Heart right ventricle (tissue), 16 donors: ENCODE measurements around the gene BICDL1. TPM values are rescaled to one million over a fixed set of nuclear protein-coding genes. Genes with fewer than 3 reads are reported as not detected.

Experiments used
- ATAC-seq, 8 donors: fragments of 200-7000 bp; cut with Tn5 transposase; one replicate each; pipeline ENCODE4 v1.9.1; 2020; ENCODE audit warnings: mild to moderate bottlenecking in 8 of 8, moderate library complexity in 8 of 8, moderate number of reproducible peaks in 1 of 8
- DNase-seq, 2 donors: peaks; one replicate each; pipeline ENCODE4 v3.0.0-alpha.2; 2020
- H3K27ac ChIP-seq, 10 donors: fragments of 200-600 bp; sonication (generic) in 2 of 10; one replicate each; pipeline versions ENCODE4 v1.5.0 to v1.8.0; 2020 to 2022; ENCODE audit warnings: mild to moderate bottlenecking in 3 of 10
- H3K27me3 ChIP-seq, 7 donors: fragments of 200-600 bp; one replicate each; pipeline ENCODE4 v1.8.0; 2021 to 2022; ENCODE audit warnings: mild to moderate bottlenecking in 2 of 7
- H3K36me3 ChIP-seq, 9 donors: fragments of 200-600 bp; sonication (generic) in 1 of 9; one replicate each; pipeline versions ENCODE4 v1.5.0 to v1.8.0; 2020 to 2022; ENCODE audit warnings: mild to moderate bottlenecking in 2 of 9
- H3K4me1 ChIP-seq, 9 donors: fragments of 200-600 bp; sonication (generic) in 1 of 9; one replicate each; pipeline versions ENCODE4 v1.5.0 to v1.8.0; 2020 to 2022; ENCODE audit warnings: mild to moderate bottlenecking in 4 of 9
- H3K4me3 ChIP-seq, 10 donors: fragments of 200-600 bp; sonication (generic) in 2 of 10; one replicate each; pipeline versions ENCODE4 v1.5.0 to v1.8.0; 2020 to 2022; ENCODE audit warnings: mild to moderate bottlenecking in 7 of 10, moderate library complexity in 2 of 10
- H3K9me3 ChIP-seq, 11 donors: fragments of 200-600 bp in 10 of 11; sonication (generic) in 2 of 11; one replicate each; pipeline versions ENCODE4 v1.5.0 to v1.8.0; 2013 to 2022; ENCODE audit warnings: mild to moderate bottlenecking in 2 of 11, control low read depth in 1 of 11, moderate library complexity in 1 of 11
- WGBS, 2 donors: extraction: QIAGEN DNeasy Blood & Tissue Kit; methylation state at CpG; one replicate each; pipeline ENCODE4 v1.1.7; 2013; ENCODE audit warnings: inconsistent platforms in 1 of 2; 5-methylcytosine and 5-hydroxymethylcytosine counted together
- intact Hi-C, 10 donors: fragments of 100-400 bp; cut with DNase I; formaldehyde crosslinking; loops; one replicate each; pipeline versions ENCODE4 v1.11.1 to v1.14.2; 2022
- polyA plus RNA-seq, 2 donors: library from polyadenylated mRNA; stranded (reverse); fragments of 200-250 nt; gene quantifications; one replicate each; pipeline ENCODE4 v1.2.3, GENCODE V29; 2013
- total RNA-seq, 10 donors: library from RNA; stranded (reverse); fragmentation: NEBNext Ultra II Directional in 3 of 10; extraction: Animal tissue kit (Norgen Biotek cat#: 25700) in 3 of 10; gene quantifications; one replicate each; pipeline versions ENCODE4 v1.2.1 to v1.2.4, GENCODE V29; 2021 to 2023
- TF ChIP-seq, protein P1 (sequence below), 9 donors: fragments of 200-600 bp; sonication (generic) in 2 of 9; IDR thresholded peaks; one replicate each; pipeline versions ENCODE4 v1.5.0 to v1.8.0; 2021 to 2022; ENCODE audit warnings: antibody characterized with exemption in 9 of 9, mild to moderate bottlenecking in 5 of 9, moderate library complexity in 1 of 9
- donor health status: Arrhythmogenic right ventricular cardiomyopathy.
- donor health status: ischemic (EF 13 %, LVEDD 7.1; RV severe dilation, severe dysfunction).
- donor health status: healthy with polysubstance abuse.
- donor health status: DM: no; HTN: yes; CAD: no.
- donor health status: DM: no; HTN: no; CAD: no.
- donor health status: ischemic (EF 25% LVEDD 6.9; RV normal size, moderate dysfunction).
- donor health status: ischemic (EF 25% LVEDD 5.7; RV mildly dilated, moderate dysfunction).
- donor health status: healthy.
- donor health status: DM: yes; HTN: yes; CAD: no.
- donor health status: Ischemic cardiomyopathy.
- donor health status: ischemic (EF 35%, LVEDD 5.7; RV mildly dilated, moderate dysfunction).
- donor health status: nonischemic (EF 11% LVEDD 7.7; RV severe dilation, severe dysfunction).
- donor health status: DM: yes; HTN: yes; CAD: no.
- donor health status: PGD.
- donor health status: ischemic (EF 29% LVEDD 5.4; RV normal size, mild dysfunction).
- donor health status: nonischemic (EF 23%, LVEDD 6.1; RV moderate dilation, normal function).

The BICDL1 gene
- total and polyA plus RNA-seq, 12 donors: 0.10 to 1.5 (median 0.34) TPM; not detected in 2

DNA sequence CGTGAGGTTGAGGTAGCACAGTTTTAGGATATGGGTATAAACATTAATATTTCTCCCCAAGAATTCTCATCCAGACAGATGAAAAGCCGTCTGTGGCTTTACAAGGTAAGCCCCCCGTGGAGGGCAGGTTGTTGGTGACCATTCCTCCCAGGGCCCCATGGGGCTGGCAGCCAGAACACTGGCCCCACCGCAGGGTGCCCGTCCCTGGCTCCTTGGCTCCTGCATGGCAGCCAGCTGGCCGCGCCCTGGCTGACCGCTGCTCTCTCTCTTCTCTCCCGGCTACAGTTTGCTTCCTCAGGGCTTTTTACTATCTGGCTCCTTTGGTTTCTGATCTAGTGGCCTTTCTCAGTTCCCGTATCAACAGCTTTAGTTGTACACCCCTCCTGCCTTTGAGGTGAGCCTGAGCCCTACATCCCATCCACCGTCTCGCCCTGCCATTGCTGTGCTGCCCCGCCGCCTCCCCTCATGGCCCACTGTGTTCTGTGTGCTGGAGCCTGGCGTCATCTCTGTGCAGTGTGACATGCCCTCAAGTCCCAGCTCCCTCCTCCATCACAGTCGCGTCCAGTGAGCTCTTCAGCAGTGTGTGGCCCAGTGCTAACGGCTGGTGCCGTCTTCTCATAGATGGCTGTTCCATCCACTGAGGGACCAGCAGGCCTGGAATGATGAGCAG is 101.7 kb downstream of the BICDL1 start:
- H3K27ac ChIP-seq: no peak overlapping the region
- 85 to 90% methylated on average over 19 of the region's 19 CpGs for WGBS, 2 donors
- ATAC-seq: no peak
- DNase-seq: no peak
- H3K36me3 ChIP-seq: peaks cover 0 to 48% (median 0%) of the 10 kb centered on the region in 9 donors
- intact Hi-C loops: no loop called here
- no peaks in the 10 kb centered on the region for H3K27me3 ChIP-seq
- TF ChIP-seq, protein P1, sequence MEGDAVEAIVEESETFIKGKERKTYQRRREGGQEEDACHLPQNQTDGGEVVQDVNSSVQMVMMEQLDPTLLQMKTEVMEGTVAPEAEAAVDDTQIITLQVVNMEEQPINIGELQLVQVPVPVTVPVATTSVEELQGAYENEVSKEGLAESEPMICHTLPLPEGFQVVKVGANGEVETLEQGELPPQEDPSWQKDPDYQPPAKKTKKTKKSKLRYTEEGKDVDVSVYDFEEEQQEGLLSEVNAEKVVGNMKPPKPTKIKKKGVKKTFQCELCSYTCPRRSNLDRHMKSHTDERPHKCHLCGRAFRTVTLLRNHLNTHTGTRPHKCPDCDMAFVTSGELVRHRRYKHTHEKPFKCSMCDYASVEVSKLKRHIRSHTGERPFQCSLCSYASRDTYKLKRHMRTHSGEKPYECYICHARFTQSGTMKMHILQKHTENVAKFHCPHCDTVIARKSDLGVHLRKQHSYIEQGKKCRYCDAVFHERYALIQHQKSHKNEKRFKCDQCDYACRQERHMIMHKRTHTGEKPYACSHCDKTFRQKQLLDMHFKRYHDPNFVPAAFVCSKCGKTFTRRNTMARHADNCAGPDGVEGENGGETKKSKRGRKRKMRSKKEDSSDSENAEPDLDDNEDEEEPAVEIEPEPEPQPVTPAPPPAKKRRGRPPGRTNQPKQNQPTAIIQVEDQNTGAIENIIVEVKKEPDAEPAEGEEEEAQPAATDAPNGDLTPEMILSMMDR (IDR thresholded peaks at IDR 0.05): no peak
- peaks cover 2 to 23% (median 13%) of the 10 kb centered on the region in 9 donors for H3K4me1 ChIP-seq
- H3K4me3 ChIP-seq: no peak overlapping the region
- H3K9me3 ChIP-seq: no peaks in the 10 kb centered on the region

GRCh38 chr12:120091371-120092090 is 102.5 kb downstream of the BICDL1 start:
- intact Hi-C loops: no loop called here
- Histone ChIP-seq H3K27me3 (no peaks in the 10 kb centered on the region), H3K36me3 (peaks cover 0 to 56% (median 5%) of the 10 kb centered on the region in 9 donors), H3K27ac (no peak overlapping the region), H3K4me1 (peaks cover 2 to 24% (median 10%) of the 10 kb centered on the region in 9 donors), H3K4me3 (no peak overlapping the region), H3K9me3 (no peaks in the 10 kb centered on the region)
- 80 to 84% methylated on average over 12 of the region's 12 CpGs for WGBS, 2 donors
- no peak for ATAC-seq
- DNase-seq: no peak
- TF ChIP-seq, protein P1 (IDR thresholded peaks at IDR 0.05): no peak

DNA sequence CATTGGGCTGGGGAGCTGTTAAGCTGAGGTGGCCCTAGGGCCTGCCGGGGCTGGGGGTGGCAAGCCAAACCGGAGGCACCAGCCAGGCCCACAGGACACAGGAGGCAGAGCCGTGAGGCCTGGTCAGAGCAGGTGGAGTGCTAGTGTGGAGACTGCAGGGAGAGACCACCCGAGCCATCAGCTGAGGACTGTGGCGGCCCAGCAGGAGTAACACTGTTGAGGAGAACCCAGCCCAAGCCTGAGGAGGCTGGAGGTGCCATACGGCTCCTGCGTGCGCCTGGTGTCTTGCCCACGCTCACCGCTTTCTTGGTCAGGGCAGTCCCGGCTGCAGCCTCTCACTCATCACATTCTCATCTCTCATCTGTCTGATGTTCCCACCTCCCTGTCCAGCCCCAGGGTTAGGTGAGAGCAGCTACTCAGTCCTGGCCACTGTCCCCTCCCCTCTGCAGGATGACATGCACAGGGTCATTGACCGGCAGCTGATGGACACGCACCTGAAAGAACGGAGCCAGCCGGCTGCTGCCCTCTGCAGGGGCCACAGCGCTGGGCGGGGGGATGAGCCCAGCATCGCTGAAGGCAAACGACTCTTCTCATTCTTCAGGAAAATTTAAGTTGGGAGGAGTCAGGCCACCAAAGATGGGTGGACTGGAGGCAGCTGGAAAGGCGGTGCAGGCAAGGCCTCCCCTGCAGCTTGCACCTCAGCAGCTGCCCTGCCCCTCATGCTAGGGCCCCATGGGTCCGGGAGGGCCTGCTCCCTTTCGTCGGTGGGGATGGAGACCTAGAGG is 103.7 kb downstream of the BICDL1 start:
- 87 to 89% methylated on average over 23 of the region's 23 CpGs for WGBS, 2 donors
- intact Hi-C loops: no loop called here
- H3K4me1 ChIP-seq: peaks cover 0 to 19% (median under 1%) of the 10 kb centered on the region in 9 donors
- H3K4me3 ChIP-seq: no peak overlapping the region
- H3K27me3 ChIP-seq: no peaks in the 10 kb centered on the region
- TF ChIP-seq, protein P1 (IDR thresholded peaks at IDR 0.05): no peak
- H3K36me3 ChIP-seq: peaks cover 0 to 68% (median 17%) of the 10 kb centered on the region in 9 donors
- H3K9me3 ChIP-seq: no peaks in the 10 kb centered on the region
- peak in 3 of 8 donors; percentile 3 to 5 (median 4) for ATAC-seq
- no peak for DNase-seq
- H3K27ac ChIP-seq: no peak overlapping the region

DNA sequence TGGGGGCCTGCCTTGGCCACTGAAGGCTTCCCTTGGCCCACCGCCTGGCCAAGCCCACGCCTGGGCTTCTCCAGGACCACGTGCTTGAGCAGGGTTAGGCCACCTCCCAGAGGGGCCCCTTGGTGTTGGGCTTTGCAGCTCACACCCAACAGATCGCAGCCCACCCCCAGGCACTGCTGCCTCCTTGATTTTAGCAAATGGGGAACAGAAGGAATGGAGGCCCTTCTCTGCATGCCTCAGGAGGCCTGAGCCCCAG is 104.2 kb downstream of the BICDL1 start:
- ATAC-seq (peak in 4 of 8 donors; percentile 6 to 27 (median 12)), DNase-seq (no peak)
- intact Hi-C loops: no loop called here
- no peaks in the 10 kb centered on the region for H3K27me3 ChIP-seq
- peaks cover 2 to 73% (median 22%) of the 10 kb centered on the region in 9 donors for H3K36me3 ChIP-seq
- TF ChIP-seq, protein P1 (IDR thresholded peaks at IDR 0.05): no peak
- no peaks in the 10 kb centered on the region for H3K9me3 ChIP-seq
- no peak overlapping the region for H3K4me3 ChIP-seq
- H3K27ac ChIP-seq: no peak overlapping the region
- H3K4me1 ChIP-seq: peaks cover 0 to 19% (median 0%) of the 10 kb centered on the region in 9 donors
- WGBS, 2 donors: 57 to 63% methylated on average over 4 of the region's 4 CpGs
